C4-2B (cell line): ENCODE measurements around the gene NLGN3.

Source experiments
- ZFX ChIP-seq: fragments of 450-650 bp; IDR thresholded peaks from 2 replicates; pipeline ENCODE4 v1.6.1; 2017
- TF ChIP-seq, protein P1 (sequence below): fragments of 450-650 bp; conservative IDR thresholded peaks from 2 replicates; pipeline ENCODE4 v1.5.1; 2017; ENCODE audit warnings: mild to moderate bottlenecking

- TF ChIP-seq, protein P1, sequence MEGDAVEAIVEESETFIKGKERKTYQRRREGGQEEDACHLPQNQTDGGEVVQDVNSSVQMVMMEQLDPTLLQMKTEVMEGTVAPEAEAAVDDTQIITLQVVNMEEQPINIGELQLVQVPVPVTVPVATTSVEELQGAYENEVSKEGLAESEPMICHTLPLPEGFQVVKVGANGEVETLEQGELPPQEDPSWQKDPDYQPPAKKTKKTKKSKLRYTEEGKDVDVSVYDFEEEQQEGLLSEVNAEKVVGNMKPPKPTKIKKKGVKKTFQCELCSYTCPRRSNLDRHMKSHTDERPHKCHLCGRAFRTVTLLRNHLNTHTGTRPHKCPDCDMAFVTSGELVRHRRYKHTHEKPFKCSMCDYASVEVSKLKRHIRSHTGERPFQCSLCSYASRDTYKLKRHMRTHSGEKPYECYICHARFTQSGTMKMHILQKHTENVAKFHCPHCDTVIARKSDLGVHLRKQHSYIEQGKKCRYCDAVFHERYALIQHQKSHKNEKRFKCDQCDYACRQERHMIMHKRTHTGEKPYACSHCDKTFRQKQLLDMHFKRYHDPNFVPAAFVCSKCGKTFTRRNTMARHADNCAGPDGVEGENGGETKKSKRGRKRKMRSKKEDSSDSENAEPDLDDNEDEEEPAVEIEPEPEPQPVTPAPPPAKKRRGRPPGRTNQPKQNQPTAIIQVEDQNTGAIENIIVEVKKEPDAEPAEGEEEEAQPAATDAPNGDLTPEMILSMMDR: no peak
- no peak for TF ChIP-seq ZFX
Measured at GRCh38 chrX:71107762-71108360, 36.8 kb upstream of the NLGN3 start.
